ENCODE measurements around the gene ATP2A2. TPM values are rescaled to one million over a fixed set of nuclear protein-coding genes. Genes with fewer than 3 reads are reported as not detected.

Gene ATP2A2
- total and polyA plus RNA-seq, 2 of the 8 experiments (the other 6 are each of a cell fraction or from before 2014, with no cell fraction given) = 86.1 to 271 TPM

DNA sequence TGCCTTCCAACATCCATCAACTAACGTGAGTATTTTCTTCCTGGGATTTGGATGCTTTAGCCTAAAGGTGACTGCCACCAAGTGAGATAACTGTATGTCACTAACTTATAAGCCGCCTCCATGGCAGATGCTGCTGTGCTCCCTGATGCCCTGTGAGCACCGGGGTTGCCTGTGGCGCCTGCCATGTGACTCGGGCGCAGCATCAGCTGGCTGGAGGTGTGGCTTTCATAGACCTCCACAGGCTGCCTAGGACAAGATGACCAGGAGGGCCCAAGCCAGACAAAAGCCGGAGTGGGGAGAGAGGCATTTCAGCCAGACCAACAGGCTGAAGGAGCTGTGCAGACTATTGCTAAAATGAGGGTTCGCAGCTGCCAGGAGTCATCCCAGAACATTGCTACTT, 66.7 kb downstream of the ATP2A2 start (continued):
- TF ChIP-seq JUN (IDR thresholded peaks at IDR 0.05; ENCODE audit: low read depth, low read length) (no peak), TCF12 (IDR thresholded peaks at IDR 0.05; ENCODE audit: low read depth, low read length) (no peak), POU5F1 (IDR thresholded peaks at IDR 0.05; ENCODE audit: low read depth, low read length) (no peak), KDM4A (IDR thresholded peaks at IDR 0.05; ENCODE audit: low read depth, low read length, severe bottlenecking) (no peak)
